Transverse colon (tissue), 4 donors: ENCODE results near the gene FAM170B.

ENCODE experiments used
- CTCF ChIP-seq, 5 experiments: fragments of 200-600 bp in 3 of 5; fragments of 450-650 bp in 2 of 5; sonication (generic) in 3 of 5; IDR thresholded peaks; 1 replicate in 2 of 5; 2 replicates in 3 of 5; pipeline ENCODE4 v1.5.1; 2016 to 2017; ENCODE audit warnings: antibody characterized with exemption in 5 of 5, inconsistent platforms in 3 of 5, mild to moderate bottlenecking in 2 of 5, moderate library complexity in 1 of 5
- POLR2A ChIP-seq: fragments of 450-650 bp; IDR thresholded peaks from one replicate; pipeline ENCODE4 v1.6.1; 2016; ENCODE audit warnings: antibody characterized with exemption, mild to moderate bottlenecking, moderate library complexity
- POLR2AphosphoS5 ChIP-seq, 3 donors: sonication (generic); formaldehyde crosslinking; IDR thresholded peaks; one replicate each; pipeline ENCODE4 v1.6.1; 2016; ENCODE audit warnings: antibody characterized with exemption in 3 of 3

GRCh38 chr10:49160814-49161213, 27.0 kb upstream of the FAM170B start:
- TF ChIP-seq CTCF (IDR thresholded peaks at IDR 0.05) (no peak), POLR2AphosphoS5 (IDR thresholded peaks at IDR 0.05) (no peak), POLR2A (no peak)
